Stimulated activated CD4-positive, alpha-beta T cell treated with anti-CD3 and anti-CD28 coated beads, Interleukin-4, amount 100 ng/mL, for 24 hours (primary cell): Measurements from ENCODE around the gene LHFPL2.
"Not testable (repeated sequence)": the region's sequence is repeated elsewhere in the genome, so short reads cannot be mapped to it uniquely, and the experiment has no call there.

ENCODE experiments used
- DNase-seq: peaks from one replicate; pipeline ENCODE4 v3.0.0-alpha.2; 2020

Gene LHFPL2, protein sequence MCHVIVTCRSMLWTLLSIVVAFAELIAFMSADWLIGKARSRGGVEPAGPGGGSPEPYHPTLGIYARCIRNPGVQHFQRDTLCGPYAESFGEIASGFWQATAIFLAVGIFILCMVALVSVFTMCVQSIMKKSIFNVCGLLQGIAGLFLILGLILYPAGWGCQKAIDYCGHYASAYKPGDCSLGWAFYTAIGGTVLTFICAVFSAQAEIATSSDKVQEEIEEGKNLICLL

DNA sequence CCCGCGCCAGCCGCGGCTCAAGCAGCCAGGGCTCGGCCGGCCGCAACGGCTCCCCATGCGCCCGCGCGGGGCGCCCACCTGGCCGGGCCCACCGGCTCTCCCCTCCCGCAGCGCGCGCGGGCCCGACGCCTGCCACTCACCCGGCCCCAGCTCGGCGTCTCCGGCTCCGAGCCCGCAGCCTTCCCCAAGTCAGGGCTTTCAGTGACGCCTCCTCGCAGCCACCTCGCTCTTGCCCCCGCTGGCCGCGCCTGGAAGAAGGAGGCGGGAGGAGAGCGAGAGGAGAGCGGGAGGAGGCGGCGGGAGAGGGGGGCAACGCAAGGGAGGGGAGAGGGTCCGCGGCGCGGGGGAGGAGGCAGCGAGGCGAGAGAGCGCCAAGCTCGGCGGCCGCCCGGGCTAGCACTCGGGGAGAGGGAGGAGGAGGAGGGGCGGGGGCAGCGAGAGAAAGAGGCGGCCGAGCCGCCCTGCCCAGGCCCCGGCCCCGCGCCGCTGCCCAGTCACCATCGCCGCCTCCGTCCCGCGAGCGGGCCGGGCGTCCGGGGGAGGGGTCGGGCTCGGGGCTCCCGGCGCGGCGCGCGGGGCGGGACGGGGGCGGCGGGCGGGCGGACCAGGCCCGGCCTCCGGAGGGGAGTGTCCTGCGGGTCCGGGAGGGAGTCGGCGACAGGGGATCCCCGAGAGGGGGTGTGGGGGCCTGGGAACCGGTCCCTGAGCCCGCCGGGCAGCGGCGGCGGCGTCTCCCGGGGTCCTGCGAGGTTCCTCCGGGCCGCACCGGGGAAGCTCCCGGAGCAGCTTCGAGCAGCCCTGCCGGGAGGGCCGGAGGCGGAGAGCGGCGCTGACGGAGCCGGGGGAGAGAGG, at the start of gene LHFPL2:
Gene LHFPL2, minus strand, starts transcription at position 414 of the 852 bp plus-strand sequence. CDS start 138,559 bp downstream, outside the sequence.
- peak; percentile 12 for DNase-seq

DNA sequence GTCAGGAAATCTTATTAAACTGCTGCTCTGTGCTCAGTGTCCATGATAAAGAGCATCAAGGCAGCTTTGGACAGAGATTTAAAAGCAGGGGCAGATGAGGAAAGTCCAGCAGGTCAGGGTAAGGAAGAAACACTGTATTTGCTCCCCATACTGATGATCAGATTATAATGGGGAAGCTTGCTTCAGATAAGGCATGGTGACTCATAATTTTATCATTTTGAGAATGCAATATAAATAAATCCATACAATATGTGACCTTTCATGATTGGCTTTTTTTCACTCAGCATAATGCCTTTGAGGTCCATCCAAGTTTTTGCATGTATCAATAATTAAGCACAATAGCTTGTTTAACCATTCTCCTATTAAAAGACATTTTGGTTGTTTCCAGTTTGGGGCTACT, 48.1 kb upstream of the LHFPL2 start:
- no peak for DNase-seq

DNA sequence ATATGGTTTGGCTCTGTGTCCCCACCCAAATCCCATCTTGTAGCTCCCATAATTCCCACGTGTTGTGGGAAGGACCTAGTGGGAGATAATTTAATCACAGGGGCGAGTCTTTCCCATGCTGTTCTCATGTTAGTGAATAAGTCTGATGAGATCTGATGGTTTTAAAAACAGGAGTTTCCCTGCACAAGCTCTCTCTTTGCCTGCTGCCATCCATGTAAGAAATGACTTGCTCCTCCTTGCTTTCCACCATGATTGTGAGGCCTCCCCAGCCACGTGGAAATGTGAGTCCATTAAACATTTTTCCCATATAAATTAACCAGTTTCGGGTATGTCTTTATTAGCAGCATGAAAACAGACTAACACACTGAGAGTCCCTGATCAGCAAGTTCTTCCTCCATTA, 47.5 kb upstream of the LHFPL2 start:
- not testable (repeated sequence) for DNase-seq

DNA sequence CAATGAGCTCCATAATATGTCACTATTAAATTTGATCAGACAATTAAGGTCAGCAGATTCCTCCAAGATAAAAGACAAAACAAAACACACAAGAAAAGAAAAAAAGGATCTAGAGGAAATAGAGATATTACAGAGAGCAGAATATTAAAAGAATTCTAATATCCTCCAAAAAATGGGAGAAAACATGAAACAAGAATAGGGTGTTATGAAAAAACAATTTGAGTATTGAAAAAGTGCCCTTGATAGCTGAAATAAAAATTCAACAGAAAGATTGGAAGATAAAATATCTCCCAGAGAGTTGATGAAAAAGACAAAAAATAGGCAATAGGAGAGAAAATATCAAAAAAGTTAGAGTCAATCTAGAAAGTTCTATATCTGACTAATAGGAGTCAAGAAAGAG, 44.8 kb upstream of the LHFPL2 start:
- DNase-seq, result no peak

DNA sequence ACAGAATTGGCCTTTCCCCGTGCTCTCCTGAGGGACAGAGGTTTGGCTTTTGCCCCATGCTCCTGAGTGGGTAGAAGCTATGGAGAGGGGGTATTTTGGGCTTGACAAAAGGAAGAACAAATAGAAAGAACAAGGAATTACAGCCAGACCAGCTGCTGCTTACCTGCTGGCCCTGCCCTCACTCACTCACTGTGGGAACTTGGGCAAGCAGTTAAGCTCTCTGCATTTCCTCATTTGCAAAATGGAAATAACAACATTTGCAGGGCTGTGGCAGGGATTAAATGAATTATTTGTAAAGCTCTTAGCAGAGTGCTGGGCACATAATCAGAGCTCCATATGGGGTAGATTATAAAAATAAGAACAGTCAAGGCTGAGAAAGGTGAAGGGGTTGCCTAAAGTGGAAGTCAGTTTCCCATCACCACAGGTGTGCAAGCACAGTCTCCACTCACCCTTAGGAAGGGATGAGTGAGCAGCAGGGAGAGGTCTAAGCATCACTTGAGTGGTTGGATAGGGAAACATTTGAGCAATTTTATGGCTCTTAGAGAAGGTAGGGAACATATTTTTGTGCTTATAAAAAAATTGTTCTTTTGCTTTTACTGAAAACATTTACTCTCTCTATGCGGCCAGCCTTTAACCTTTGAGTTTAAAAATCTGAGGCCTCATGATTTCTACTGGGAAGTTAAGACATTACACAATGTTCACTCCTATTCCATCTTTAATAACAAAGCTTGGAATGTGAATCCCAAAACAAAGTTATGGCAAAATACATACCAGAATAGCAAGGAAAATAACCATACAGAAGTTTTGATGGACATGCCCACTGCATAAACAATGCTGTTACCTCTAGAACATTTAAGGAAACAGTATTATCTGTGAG, 42.8 kb upstream of the LHFPL2 start:
- DNase-seq, result no peak

DNA sequence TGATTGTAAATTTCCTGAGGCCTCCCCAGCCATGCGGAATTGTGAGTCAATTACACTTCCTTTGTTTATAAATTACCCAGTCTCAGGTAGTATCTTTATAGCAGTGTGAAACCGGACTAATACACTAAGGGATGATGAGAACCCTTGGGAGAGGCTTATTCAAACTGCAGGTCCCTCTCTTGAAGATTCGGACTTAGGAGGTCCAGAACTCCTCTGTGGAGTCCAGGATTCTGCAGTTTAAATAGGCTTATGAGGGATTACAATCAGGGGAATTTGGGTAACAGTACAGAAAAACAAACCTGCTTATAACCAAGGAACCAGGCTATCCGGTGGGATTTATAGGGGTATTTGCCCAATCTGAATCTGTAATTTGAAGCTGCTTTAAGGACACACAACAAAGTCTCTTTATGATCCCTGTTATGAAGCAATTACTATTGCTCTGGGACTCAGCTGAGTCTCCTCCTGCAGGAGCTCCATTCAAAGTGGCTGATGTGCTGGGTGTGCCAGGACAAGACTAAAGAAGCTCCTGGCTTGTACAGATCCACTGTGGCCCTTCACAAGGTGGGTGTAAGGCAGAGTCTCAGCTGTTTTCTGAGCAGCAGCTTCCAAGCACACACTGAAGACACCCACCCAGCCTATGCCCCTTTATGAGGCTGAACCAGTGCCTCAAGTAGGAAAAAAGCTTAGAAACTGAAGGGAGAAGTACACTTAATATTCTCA, 41.8 kb upstream of the LHFPL2 start:
- DNase-seq, result no peak

DNA sequence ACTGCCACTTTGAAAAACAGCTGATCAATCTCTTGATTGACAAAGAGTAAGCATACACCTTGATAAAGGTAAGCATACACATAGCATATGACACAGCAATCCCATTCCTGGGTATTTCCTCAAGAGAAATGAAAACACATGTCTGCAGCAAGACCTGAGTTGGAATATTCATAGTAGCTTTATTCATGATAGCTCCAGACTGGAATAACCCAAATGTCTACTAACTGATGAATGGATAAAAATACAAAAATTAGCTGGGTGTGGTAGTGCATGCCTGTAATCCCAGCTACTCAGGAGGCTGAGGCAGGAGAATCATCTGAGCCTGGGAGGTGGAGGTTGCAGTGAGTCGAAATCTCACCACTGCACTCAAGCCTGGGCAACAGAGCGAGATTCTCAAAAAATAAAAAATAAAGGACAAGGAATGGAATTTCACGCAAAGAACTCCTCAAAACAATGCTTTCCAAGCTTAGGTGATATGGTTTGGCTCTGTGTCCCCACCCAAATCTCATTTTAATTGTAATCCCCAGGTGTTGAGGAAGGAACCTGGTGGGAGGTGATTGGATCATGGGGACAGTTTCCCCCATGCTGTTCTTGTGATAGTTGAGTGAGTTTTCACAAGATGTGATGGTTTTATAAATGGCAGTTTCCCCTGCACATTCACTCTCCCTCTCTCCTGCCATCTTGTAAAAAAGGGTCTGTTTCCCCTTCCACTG, 41.1 kb upstream of the LHFPL2 start:
- DNase-seq, result no peak

DNA sequence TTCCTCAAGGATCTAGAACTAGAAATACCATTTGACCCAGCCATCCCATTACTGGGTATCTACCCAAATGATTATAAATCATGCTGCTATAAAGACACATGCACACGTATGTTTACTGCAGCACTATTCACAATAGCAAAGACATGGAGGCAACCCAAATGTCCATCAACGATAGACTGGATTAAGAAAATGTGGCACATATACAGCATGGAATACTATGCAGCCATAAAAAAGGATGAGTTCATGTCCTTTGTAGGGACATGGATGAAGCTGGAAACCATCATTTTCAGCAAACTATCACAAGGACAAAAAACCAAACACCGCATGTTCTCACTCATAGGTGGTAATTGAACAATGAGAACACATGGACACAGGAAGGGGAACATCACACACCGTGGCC, 38.9 kb upstream of the LHFPL2 start:
- not testable (repeated sequence) for DNase-seq

DNA sequence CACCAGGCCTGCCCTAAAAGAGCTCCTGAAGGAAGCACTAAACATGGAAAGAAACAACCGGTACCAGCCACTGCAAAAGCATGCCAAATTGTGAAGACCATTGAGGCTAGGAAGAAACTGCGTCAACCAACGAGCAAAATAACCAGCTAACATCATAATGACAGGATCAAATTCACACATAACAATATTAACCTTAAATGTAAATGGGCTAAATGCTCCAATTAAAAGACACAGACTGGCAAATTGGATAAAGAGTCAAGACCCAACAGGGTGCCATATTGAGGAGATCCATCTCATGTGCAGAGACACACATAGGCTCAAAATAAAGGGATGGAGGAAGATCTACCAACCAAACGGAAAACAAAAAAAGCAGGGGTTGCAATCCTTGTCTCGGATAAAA, 35.3 kb upstream of the LHFPL2 start:
- not testable (repeated sequence) for DNase-seq

DNA sequence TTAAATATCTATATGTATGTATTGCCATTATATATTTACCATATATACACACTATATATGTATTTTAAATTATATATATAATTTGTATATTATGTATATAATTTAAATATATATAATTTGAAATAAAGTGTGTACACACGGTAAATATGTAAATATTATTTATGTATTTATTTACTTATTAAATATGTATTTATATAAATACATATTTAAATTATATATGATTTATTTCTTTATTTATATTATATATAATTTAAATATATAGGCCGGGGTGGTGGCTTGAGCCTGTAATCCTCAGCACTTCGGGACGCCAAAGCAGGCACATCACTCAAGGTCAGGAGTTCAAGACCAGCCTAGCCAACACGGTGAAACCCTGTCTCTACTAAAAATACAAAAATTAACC, 31.3 kb upstream of the LHFPL2 start:
- no peak for DNase-seq

DNA sequence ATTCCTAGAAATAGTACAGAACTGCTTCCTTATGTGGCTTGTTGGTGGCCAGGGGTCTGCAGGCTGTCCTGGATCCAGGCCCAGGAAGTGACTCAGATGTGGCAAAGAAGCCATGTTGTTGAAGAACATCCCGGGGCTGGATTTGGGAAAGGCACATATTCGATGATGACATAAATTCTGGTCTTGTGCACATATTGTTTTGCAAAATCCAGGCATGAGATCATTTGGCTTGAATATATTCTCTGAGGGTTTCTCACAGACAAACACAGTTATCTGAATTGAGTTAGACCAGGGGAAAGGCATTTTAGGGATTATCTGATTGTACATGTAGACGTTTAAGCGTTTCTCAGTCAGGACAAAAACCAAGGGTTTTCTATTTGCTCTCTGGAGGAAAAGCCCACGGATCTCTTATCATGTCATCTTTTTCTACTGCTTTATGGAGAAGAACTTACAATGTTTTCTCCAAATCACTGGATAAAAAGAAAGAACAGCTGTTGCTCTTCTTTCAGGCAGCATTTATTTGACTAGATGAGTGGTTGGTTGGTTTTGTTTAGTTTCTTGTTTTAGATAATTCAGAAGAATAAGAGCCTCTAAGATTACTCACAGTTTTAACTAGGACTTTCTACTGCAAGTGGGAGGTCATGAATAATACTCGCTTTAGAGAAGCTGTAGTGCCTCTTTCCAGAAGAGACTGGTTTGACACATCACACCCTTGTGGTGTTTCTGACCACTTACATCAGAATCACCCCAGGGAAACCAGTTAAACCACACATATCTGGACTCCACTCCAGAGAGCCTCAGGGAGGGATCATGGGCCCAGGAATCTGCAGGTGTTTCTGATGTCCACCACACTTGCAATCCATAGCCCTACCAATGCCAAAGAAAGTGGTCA, 29.5 kb upstream of the LHFPL2 start:
- DNase-seq, result no peak

DNA sequence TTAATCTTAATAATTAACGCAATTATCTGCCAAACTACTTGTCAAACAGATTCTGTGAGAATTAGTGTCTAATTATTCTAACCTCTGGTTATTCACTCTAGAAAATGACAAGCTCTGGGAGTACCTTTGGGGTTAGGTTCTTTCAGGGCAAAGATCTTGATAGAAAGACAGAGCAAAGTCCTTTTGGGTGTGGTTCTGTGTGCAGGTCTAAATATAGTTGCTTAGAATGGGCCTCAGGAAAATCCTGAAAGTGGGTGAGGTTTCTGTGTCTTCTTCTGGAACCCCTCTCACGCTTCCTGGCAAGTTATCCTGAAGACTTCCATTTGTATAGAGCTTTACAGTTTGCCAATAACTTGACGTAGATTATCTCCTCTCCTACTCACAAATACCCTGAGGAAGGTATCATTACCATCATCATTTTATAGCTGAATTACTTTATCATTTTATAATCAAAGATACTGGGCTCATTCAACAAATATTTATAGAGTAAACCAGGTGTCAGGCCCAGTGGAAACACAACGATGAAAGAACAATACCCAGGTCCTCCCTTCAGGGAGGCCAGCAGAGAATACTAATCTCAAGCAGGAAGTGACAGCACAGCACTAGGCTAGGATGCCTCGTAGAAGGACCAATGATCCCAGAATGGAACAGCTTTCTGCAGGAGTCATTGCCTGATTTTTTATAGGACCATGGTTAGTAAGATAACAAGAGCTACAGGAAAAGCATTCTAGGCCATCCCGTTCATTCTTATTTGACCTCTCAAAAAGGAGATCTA, 27.6 kb upstream of the LHFPL2 start:
- DNase-seq, result no peak

DNA sequence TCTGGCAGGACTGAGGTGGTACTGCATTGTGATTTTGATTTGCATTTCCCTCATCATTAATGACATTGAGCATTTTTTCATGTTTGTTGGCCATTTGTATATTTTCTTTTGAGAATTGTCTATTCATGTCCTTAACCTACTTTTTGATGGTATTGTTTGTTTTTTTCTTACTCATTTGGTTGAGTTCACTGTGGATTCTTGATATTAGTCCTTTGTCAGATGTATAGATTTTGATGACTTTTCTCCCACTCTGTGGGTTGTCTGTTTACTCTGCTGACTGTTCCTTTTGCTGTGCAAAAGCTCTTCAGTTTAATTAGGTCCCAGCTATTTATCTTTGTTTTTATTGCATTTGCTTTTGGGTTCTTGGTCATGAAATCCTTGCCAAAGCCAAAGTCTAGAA, 25.3 kb upstream of the LHFPL2 start:
- DNase-seq, result not testable (repeated sequence)

DNA sequence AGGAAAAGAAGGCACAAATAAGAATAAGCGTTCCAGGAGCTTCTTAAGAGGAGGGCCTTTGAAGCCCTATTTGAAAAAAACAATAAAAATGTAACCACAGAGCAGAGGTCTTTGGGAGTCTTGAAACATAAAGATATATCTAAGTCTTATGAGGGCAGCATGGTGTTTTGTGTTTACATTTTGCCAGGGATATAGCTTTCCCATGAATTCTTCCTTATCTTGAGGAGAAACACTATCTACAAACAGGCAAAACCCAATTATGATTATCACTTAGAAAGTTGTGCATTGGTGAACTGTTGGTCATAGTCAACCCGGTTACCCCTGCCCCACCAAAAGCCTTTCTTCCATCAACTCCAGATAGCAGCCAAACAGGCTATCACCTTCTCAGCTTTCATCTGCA, 23.6 kb upstream of the LHFPL2 start:
- DNase-seq, result no peak

DNA sequence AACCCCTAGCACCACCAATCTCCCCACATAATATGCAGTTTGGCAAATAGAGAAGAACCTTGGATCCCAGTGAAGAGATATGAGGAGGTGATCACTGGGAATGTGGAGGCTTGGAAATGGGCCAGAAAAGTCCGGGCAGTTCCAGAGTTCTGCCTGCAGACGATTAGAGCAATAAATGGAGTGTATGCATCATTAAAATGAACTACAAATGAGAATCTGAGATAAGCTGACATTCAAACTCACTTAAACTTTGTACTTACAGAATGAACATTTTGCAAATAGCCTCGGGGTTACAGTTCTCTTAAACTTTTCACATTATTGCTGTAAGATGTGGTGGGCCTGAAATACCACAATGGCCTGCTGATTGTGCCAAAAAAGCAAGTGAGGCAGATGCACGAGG, 23.0 kb upstream of the LHFPL2 start:
- DNase-seq, result no peak

DNA sequence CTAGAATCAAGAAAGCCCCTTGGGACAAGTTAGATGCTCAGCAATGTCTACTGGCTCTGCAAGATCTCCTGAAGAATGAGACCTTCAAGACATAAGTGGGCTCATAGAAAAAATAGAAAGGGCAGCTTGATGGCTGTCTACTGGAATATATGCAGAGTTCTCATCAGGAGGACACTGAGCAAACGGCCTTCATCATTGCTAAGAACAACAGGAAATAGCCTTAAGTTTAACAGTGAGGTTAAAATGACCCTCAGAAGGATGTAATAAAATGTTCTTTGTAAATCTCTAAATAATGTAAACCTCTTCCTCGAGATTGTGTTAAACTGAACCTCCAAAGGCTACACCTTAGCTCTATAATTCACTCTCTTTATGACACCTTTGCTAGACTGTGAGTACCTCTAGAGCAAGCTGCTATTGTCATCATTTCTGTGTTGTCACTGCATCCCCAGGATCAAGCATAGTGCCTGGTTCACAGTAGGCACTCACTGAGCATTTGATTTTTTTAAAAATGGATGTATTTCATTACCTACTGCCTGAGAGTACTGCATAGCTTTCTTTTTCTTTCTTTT, 22.2 kb upstream of the LHFPL2 start:
- DNase-seq, result no peak

DNA sequence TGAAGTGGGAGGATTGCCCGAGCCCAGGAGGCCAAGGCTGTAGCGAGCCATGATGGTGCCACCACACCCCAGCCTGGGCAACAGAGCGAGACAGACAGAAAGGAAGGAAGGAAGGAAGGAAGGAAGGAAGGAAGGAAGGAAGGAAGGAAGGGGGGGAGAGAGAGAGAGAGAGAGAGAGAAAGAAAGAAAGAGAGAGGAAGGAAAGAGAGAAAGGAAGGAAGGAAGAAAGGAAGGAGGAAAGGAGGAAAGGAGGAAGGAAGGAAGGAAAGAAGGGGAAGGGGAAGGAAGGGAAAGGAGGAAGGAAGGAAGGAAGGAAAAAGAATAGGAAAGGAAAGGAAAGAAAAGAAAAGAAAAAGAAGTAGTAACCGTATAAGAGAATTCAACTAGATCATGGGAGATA, 20.8 kb upstream of the LHFPL2 start:
- DNase-seq, result no peak

DNA sequence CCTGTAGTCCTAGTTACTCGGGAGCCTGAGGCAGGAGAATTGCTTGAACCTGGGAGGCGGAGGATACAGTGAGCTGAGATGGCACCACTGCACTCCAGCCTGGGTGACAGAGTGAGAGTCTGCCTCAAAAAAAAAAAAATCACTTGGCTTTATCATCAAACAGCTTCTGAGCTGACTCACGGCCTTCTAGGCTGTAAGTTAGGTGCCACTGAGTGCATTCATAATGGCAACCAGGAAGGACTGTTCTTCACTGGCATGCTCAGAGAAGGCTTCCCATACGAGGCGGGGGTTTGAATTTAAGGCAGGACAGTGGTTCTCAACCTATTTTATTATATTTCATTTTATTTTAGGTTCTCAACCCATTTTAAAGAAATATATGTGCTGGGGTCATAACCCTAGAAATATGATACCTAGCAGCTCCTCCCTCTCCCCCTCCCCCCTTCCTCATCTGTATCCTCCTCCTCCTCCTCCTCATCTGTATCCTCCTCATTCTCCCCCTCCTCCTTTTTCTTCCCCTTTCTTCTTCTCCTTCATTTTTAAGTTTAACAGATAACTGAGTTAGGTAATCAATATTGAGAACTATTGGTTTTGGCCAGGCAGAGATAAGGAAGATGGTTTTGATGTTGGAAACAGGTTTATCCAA, 19.0 kb upstream of the LHFPL2 start:
- DNase-seq, result no peak

DNA sequence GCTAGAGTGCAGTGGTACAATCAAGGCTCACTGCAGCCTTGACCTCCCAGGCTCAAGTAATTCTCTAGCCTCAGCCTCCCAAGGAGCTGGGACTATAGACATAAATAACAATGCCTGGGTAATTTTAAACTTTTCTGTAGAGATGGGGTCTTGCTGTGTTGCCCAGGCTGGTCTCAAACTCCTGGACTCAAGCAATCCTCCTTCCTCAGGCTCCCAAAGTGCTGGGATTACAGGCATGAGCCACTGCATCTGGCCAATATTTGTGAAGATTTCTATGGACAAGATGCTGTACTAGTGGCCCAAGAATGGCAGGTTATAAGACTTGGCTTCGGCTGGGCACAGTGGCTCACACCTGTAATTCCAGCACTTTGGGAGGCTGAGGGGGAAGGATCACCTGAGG, 18.4 kb upstream of the LHFPL2 start:
- DNase-seq, result not testable (repeated sequence)
